ENCODE data around the gene MTURN.

GRCh38 chr7:30191809-30192208 is 57.0 kb downstream of the MTURN start:
- TF ChIP-seq POLR2AphosphoS5 (IDR thresholded peaks at IDR 0.05) = no peak
- TF ChIP-seq, protein P1, sequence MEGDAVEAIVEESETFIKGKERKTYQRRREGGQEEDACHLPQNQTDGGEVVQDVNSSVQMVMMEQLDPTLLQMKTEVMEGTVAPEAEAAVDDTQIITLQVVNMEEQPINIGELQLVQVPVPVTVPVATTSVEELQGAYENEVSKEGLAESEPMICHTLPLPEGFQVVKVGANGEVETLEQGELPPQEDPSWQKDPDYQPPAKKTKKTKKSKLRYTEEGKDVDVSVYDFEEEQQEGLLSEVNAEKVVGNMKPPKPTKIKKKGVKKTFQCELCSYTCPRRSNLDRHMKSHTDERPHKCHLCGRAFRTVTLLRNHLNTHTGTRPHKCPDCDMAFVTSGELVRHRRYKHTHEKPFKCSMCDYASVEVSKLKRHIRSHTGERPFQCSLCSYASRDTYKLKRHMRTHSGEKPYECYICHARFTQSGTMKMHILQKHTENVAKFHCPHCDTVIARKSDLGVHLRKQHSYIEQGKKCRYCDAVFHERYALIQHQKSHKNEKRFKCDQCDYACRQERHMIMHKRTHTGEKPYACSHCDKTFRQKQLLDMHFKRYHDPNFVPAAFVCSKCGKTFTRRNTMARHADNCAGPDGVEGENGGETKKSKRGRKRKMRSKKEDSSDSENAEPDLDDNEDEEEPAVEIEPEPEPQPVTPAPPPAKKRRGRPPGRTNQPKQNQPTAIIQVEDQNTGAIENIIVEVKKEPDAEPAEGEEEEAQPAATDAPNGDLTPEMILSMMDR (IDR thresholded peaks at IDR 0.05; ENCODE audit: poor library complexity, severe bottlenecking) = no peak
- no peak for TF ChIP-seq EZH2 (IDR thresholded peaks at IDR 0.05; ENCODE audit: borderline replicate concordance, insufficient read depth, low read length, poor library complexity, severe bottlenecking)
